Heart right ventricle (tissue), 16 donors: ENCODE data around the gene IL10. TPM values are rescaled to one million over a fixed set of nuclear protein-coding genes. Genes with fewer than 3 reads are reported as not detected.

Experiments used
- ATAC-seq, 8 donors: fragments of 200-7000 bp; cut with Tn5 transposase; one replicate each; pipeline ENCODE4 v1.9.1; 2020; ENCODE audit warnings: mild to moderate bottlenecking in 8 of 8, moderate library complexity in 8 of 8, moderate number of reproducible peaks in 1 of 8
- DNase-seq, 2 donors: peaks; one replicate each; pipeline ENCODE4 v3.0.0-alpha.2; 2020
- H3K27ac ChIP-seq, 10 donors: fragments of 200-600 bp; sonication (generic) in 2 of 10; one replicate each; pipeline versions ENCODE4 v1.5.0 to v1.8.0; 2020 to 2022; ENCODE audit warnings: mild to moderate bottlenecking in 3 of 10
- H3K27me3 ChIP-seq, 7 donors: fragments of 200-600 bp; one replicate each; pipeline ENCODE4 v1.8.0; 2021 to 2022; ENCODE audit warnings: mild to moderate bottlenecking in 2 of 7
- H3K36me3 ChIP-seq, 9 donors: fragments of 200-600 bp; sonication (generic) in 1 of 9; one replicate each; pipeline versions ENCODE4 v1.5.0 to v1.8.0; 2020 to 2022; ENCODE audit warnings: mild to moderate bottlenecking in 2 of 9
- H3K4me1 ChIP-seq, 9 donors: fragments of 200-600 bp; sonication (generic) in 1 of 9; one replicate each; pipeline versions ENCODE4 v1.5.0 to v1.8.0; 2020 to 2022; ENCODE audit warnings: mild to moderate bottlenecking in 4 of 9
- H3K4me3 ChIP-seq, 10 donors: fragments of 200-600 bp; sonication (generic) in 2 of 10; one replicate each; pipeline versions ENCODE4 v1.5.0 to v1.8.0; 2020 to 2022; ENCODE audit warnings: mild to moderate bottlenecking in 7 of 10, moderate library complexity in 2 of 10
- H3K9me3 ChIP-seq, 11 donors: fragments of 200-600 bp in 10 of 11; sonication (generic) in 2 of 11; one replicate each; pipeline versions ENCODE4 v1.5.0 to v1.8.0; 2013 to 2022; ENCODE audit warnings: mild to moderate bottlenecking in 2 of 11, control low read depth in 1 of 11, moderate library complexity in 1 of 11
- CTCF ChIP-seq, 9 donors: fragments of 200-600 bp; sonication (generic) in 2 of 9; IDR thresholded peaks; one replicate each; pipeline versions ENCODE4 v1.5.0 to v1.8.0; 2021 to 2022; ENCODE audit warnings: antibody characterized with exemption in 9 of 9, mild to moderate bottlenecking in 5 of 9, moderate library complexity in 1 of 9
- WGBS, 2 donors: extraction: QIAGEN DNeasy Blood & Tissue Kit; methylation state at CpG; one replicate each; pipeline ENCODE4 v1.1.7; 2013; ENCODE audit warnings: inconsistent platforms in 1 of 2; 5-methylcytosine and 5-hydroxymethylcytosine counted together
- intact Hi-C, 10 donors: fragments of 100-400 bp; cut with DNase I; formaldehyde crosslinking; loops; one replicate each; pipeline versions ENCODE4 v1.11.1 to v1.14.2; 2022
- polyA plus RNA-seq, 2 donors: library from polyadenylated mRNA; stranded (reverse); fragments of 200-250 nt; gene quantifications; one replicate each; pipeline ENCODE4 v1.2.3, GENCODE V29; 2013
- total RNA-seq, 10 donors: library from RNA; stranded (reverse); fragmentation: NEBNext Ultra II Directional in 3 of 10; extraction: Animal tissue kit (Norgen Biotek cat#: 25700) in 3 of 10; gene quantifications; one replicate each; pipeline versions ENCODE4 v1.2.1 to v1.2.4, GENCODE V29; 2021 to 2023
- donor health status: Arrhythmogenic right ventricular cardiomyopathy.
- donor health status: ischemic (EF 13 %, LVEDD 7.1; RV severe dilation, severe dysfunction).
- donor health status: healthy with polysubstance abuse.
- donor health status: DM: no; HTN: yes; CAD: no.
- donor health status: DM: no; HTN: no; CAD: no.
- donor health status: ischemic (EF 25% LVEDD 6.9; RV normal size, moderate dysfunction).
- donor health status: ischemic (EF 25% LVEDD 5.7; RV mildly dilated, moderate dysfunction).
- donor health status: healthy.
- donor health status: DM: yes; HTN: yes; CAD: no.
- donor health status: Ischemic cardiomyopathy.
- donor health status: ischemic (EF 35%, LVEDD 5.7; RV mildly dilated, moderate dysfunction).
- donor health status: nonischemic (EF 11% LVEDD 7.7; RV severe dilation, severe dysfunction).
- donor health status: DM: yes; HTN: yes; CAD: no.
- donor health status: PGD.
- donor health status: ischemic (EF 29% LVEDD 5.4; RV normal size, mild dysfunction).
- donor health status: nonischemic (EF 23%, LVEDD 6.1; RV moderate dilation, normal function).

Gene IL10
- total and polyA plus RNA-seq, 12 donors, result 0.25 to 2.6 (median 0.78) TPM; not detected in 2

GRCh38 chr1:206770531-206771337, 1.6 kb downstream of the IL10 start, which contains the start of gene IL19:
IL19 (plus strand) TSS chr1:206770773; CDS start chr1:206836663, 65,890 bp downstream.
- peak in 1 of 2 donors; percentile 10 for DNase-seq
- H3K36me3 ChIP-seq, result no peaks in the 10 kb centered on the region
- intact Hi-C loops, result no loop called here

DNA sequence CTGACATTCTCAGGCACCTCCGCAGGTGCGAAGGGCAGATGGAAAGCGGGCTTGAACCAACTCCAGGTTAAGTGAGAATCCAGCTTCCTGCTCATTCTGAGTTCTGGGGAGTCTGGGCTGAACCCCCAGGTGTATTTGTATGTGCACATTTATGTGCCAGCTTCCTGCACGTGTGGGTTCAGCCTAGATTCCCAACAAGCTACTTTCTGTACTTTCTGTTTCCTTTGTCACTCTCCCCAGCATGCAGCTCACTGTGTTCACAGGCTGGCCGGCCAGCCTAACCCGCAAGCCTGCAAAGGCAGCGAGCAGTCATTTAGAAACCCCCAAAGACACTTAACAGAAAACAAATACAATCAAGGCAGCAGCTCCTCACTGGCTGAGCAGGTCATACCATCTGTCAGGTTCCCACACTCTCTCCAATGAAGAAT, 3.0 kb downstream of the IL10 start:
- peak overlapping the region in 1 of 10 donors; percentile 91 for H3K27ac ChIP-seq
- H3K4me3 ChIP-seq, result peak overlapping the region in 1 of 10 donors; percentile 49
- peaks cover 0 to 15% (median 0%) of the 10 kb centered on the region in 7 donors for H3K27me3 ChIP-seq
- WGBS, 2 donors, result 90 to 93% methylated on average over 7 of the region's 7 CpGs
- H3K36me3 ChIP-seq, result no peaks in the 10 kb centered on the region
- peaks cover 0 to 88% (median 0%) of the 10 kb centered on the region in 9 donors for H3K4me1 ChIP-seq
- intact Hi-C loops, result no loop called here
- TF ChIP-seq CTCF (IDR thresholded peaks at IDR 0.05), result no peak
- ATAC-seq, result no peak
- H3K9me3 ChIP-seq, result no peaks in the 10 kb centered on the region
- no peak for DNase-seq

More at GRCh38 chr1:206770531-206771337, 1.6 kb downstream of the IL10 start, which contains the start of gene IL19:
- Histone ChIP-seq H3K27me3 (peaks cover 0 to 19% (median 0%) of the 10 kb centered on the region in 7 donors), H3K4me1 (peaks cover 0 to 86% (median 0%) of the 10 kb centered on the region in 9 donors), H3K27ac (peak within 1 kb of the TSS in 2 of 10 donors; percentile 25 to 91), H3K4me3 (peak within 1 kb of the TSS in 2 of 10 donors; percentile 8 to 49), H3K9me3 (no peaks in the 10 kb centered on the region)
- ATAC-seq, result peak; percentile 32 to 61 (median 58)
- 72 to 73% methylated on average over 9 of the region's 9 CpGs for WGBS, 2 donors
- TF ChIP-seq CTCF (IDR thresholded peaks at IDR 0.05), result no peak

DNA sequence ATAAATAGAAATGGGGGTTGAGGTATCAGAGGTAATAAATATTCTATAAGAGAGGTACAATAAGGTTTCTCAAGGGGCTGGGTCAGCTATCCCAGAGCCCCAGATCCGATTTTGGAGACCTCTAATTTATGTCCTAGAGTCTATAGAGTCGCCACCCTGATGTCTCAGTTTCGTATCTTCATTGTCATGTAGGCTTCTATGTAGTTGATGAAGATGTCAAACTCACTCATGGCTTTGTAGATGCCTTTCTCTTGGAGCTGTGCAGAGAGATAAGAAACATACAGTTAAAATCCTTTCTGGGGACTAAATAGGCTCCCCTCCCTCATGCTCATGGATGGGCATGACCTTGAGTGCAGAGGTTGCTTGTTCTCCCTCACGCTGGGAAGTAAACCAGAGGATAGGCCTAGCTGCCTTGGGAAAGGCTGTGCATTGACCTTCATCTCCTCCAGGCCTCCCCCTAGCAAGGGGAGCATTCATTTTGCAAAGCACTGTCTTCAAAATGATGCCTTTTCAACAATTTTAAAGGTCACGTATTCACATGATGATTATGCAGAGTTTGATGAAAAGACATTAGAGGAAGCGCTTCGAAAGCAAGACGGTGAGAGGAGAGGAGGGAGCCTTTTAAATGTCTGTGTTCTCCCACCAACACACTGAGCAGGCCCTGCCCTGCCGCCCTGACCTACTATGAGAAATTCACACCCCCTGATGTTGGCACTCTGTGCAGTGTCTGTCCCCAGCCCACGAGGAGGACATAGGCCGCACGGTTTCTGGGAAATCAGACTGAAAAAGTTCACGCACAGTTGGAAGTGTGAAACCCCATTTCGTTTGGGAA, 3.6 kb downstream of the IL10 start:
- 84% methylated on average over 14 of the region's 14 CpGs for WGBS, 2 donors
- peaks cover 0 to 11% (median 0%) of the 10 kb centered on the region in 7 donors for H3K27me3 ChIP-seq
- ATAC-seq, result no peak
- H3K9me3 ChIP-seq, result no peaks in the 10 kb centered on the region
- H3K4me3 ChIP-seq, result peak overlapping the region in 1 of 10 donors; percentile 49
- H3K36me3 ChIP-seq, result no peaks in the 10 kb centered on the region
- TF ChIP-seq CTCF (IDR thresholded peaks at IDR 0.05), result no peak
- H3K4me1 ChIP-seq, result peaks cover 0 to 82% (median 0%) of the 10 kb centered on the region in 9 donors
- no peak for DNase-seq
- peak overlapping the region in 1 of 10 donors; percentile 91 for H3K27ac ChIP-seq
- intact Hi-C loops, result no loop called here
